ENCODE results near the gene KCNA5.

GRCh38 chr12:5015711-5016492, 27.8 kb upstream of the KCNA5 start:
- TF ChIP-seq STAT5B (CRISPR knock-in tag; IDR thresholded peaks at IDR 0.05) (no peak), REXO4 (CRISPR knock-in tag; IDR thresholded peaks at IDR 0.05; ENCODE audit: borderline replicate concordance) (no peak), POLR2AphosphoS5 (IDR thresholded peaks at IDR 0.05; ENCODE audit: low read depth, low read length) (no peak), LRRFIP1 (CRISPR knock-in tag; conservative IDR thresholded peaks at IDR 0.05) (no peak), POLR2A (IDR thresholded peaks at IDR 0.05; ENCODE audit: insufficient read depth in 1 of 2, low read depth in 2 of 2, low read length in 2 of 2) (no peak), JUNB (CRISPR knock-in tag; IDR thresholded peaks at IDR 0.05; ENCODE audit: borderline replicate concordance) (no peak), MYC (CRISPR knock-in tag; IDR thresholded peaks at IDR 0.05; ENCODE audit: borderline replicate concordance) (no peak), HCFC1 (IDR thresholded peaks at IDR 0.05; ENCODE audit: low read depth, low read length) (no peak), GABPA (IDR thresholded peaks at IDR 0.05; ENCODE audit: low read depth, low read length) (no peak), GABPA (CRISPR knock-in tag; IDR thresholded peaks at IDR 0.05; ENCODE audit: low read depth) (no peak), SP1 (IDR thresholded peaks at IDR 0.05) (no peak), SP1 (CRISPR knock-in tag; IDR thresholded peaks at IDR 0.05) (no peak), FOXA3 (CRISPR knock-in tag; IDR thresholded peaks at IDR 0.05) (no peak), SMAD1 (CRISPR knock-in tag; IDR thresholded peaks at IDR 0.05; ENCODE audit: borderline replicate concordance, low read depth) (no peak)
- TF ChIP-seq, protein P1, sequence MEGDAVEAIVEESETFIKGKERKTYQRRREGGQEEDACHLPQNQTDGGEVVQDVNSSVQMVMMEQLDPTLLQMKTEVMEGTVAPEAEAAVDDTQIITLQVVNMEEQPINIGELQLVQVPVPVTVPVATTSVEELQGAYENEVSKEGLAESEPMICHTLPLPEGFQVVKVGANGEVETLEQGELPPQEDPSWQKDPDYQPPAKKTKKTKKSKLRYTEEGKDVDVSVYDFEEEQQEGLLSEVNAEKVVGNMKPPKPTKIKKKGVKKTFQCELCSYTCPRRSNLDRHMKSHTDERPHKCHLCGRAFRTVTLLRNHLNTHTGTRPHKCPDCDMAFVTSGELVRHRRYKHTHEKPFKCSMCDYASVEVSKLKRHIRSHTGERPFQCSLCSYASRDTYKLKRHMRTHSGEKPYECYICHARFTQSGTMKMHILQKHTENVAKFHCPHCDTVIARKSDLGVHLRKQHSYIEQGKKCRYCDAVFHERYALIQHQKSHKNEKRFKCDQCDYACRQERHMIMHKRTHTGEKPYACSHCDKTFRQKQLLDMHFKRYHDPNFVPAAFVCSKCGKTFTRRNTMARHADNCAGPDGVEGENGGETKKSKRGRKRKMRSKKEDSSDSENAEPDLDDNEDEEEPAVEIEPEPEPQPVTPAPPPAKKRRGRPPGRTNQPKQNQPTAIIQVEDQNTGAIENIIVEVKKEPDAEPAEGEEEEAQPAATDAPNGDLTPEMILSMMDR (CRISPR knock-in tag; IDR thresholded peaks at IDR 0.05): no peak

All from HepG2 (cell line).